ENCODE measurements around the gene RPL27.

The RPL27 gene

GRCh38 chr17:43039646-43040045, 41.4 kb downstream of the RPL27 start:
- no peak for TF ChIP-seq POLR2A (IDR thresholded peaks at IDR 0.05; ENCODE audit: low read depth, low read length)
- FAIRE-seq (no peak), DNase-seq (ENCODE audit: insufficient read length, low spot score) (no peak)

DNA sequence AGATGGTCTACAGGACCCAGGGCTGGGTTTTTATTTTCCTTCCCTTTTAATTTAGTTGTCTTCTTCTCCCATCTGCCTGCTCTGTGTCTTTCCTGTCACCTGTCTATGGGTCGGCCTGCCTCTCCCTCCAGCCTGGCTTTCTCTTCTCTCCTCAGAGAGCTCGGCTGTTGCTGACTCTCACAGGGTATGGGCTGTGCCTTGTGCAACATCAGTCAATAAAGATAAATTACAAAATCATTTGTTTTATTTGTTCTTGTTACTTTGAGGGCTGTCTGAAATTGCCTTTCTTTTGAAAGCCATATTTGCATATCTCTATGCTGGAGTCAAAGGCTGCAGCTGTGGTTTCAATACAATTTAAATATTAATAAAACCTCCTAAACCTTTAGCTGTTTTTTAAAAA, 42.4 kb downstream of the RPL27 start:
- no peak for TF ChIP-seq POLR2A (IDR thresholded peaks at IDR 0.05; ENCODE audit: low read depth, low read length)
- DNase-seq (ENCODE audit: insufficient read length, low spot score) (no peak), FAIRE-seq (no peak)

- DNase-seq (ENCODE audit: insufficient read length, low spot score): no peak
- FAIRE-seq: no peak
- TF ChIP-seq POLR2A (IDR thresholded peaks at IDR 0.05; ENCODE audit: low read depth, low read length): no peak
Measured at GRCh38 chr17:43042025-43042628, 43.9 kb downstream of the RPL27 start.

GRCh38 chr17:43043307-43043706, 45.1 kb downstream of the RPL27 start:
- TF ChIP-seq POLR2A (IDR thresholded peaks at IDR 0.05; ENCODE audit: low read depth, low read length): no peak
- DNase-seq (ENCODE audit: insufficient read length, low spot score) (no peak), FAIRE-seq (no peak)

- no peak for TF ChIP-seq POLR2A (IDR thresholded peaks at IDR 0.05; ENCODE audit: low read depth, low read length)
- no peak for FAIRE-seq
- DNase-seq (ENCODE audit: insufficient read length, low spot score): no peak
Measured at GRCh38 chr17:43044024-43044423, 45.8 kb downstream of the RPL27 start.

GRCh38 chr17:43051969-43052368, 53.8 kb downstream of the RPL27 start:
- FAIRE-seq (no peak), DNase-seq (ENCODE audit: insufficient read length, low spot score) (no peak)
- TF ChIP-seq POLR2A (IDR thresholded peaks at IDR 0.05; ENCODE audit: low read depth, low read length): no peak

Measured in H54 (cell line).